ENCODE results near the gene ZFP62.

The ZFP62 gene

GRCh38 chr5:180862645-180863044, 1.6 kb upstream of the ZFP62 start:
- Histone ChIP-seq H3K27me3 (ENCODE audit: insufficient read depth, low read length) (no peaks in the 10 kb centered on the region), H3K9ac (ENCODE audit: low read depth, low read length) (no peak overlapping the region)

GRCh38 chr5:180860273-180860886, 696 bp downstream of the ZFP62 start:
- peak overlapping the region; percentile 34 for H3K27ac ChIP-seq (ENCODE audit: low read length)
- H3K4me1 ChIP-seq (ENCODE audit: insufficient read depth, low read length): peaks cover 7% of the 10 kb centered on the region; the same call in 1 of the 2 replicates
- peaks cover 9% of the 10 kb centered on the region for H3K36me3 ChIP-seq (ENCODE audit: insufficient read depth, low read depth, low read length)
- H3K9ac ChIP-seq (ENCODE audit: low read depth, low read length): peak overlapping the region; percentile 88
- no peaks in the 10 kb centered on the region for H3K27me3 ChIP-seq (ENCODE audit: insufficient read depth, low read length)
- peak overlapping the region; percentile 76 for H3K4me3 ChIP-seq (ENCODE audit: low read length)
- H3K9me3 ChIP-seq (ENCODE audit: insufficient read depth, low read depth, low read length): no peaks in the 10 kb centered on the region

More at GRCh38 chr5:180862645-180863044, 1.6 kb upstream of the ZFP62 start:
- Histone ChIP-seq H3K27ac (ENCODE audit: low read length) (no peak overlapping the region), H3K4me1 (ENCODE audit: insufficient read depth, low read length) (peaks cover 7% of the 10 kb centered on the region; the same call in 1 of the 2 replicates), H3K4me3 (ENCODE audit: low read length) (no peak overlapping the region), H3K36me3 (ENCODE audit: insufficient read depth, low read depth, low read length) (no peaks in the 10 kb centered on the region), H3K9me3 (ENCODE audit: insufficient read depth, low read depth, low read length) (no peaks in the 10 kb centered on the region)

GRCh38 chr5:180858586-180858985, 2.5 kb downstream of the ZFP62 start:
- Histone ChIP-seq H3K4me3 (ENCODE audit: low read length) (no peak overlapping the region), H3K36me3 (ENCODE audit: insufficient read depth, low read depth, low read length) (peaks cover 26% of the 10 kb centered on the region), H3K9me3 (ENCODE audit: insufficient read depth, low read depth, low read length) (no peaks in the 10 kb centered on the region), H3K27ac (ENCODE audit: low read length) (no peak overlapping the region), H3K9ac (ENCODE audit: low read depth, low read length) (no peak overlapping the region), H3K4me1 (ENCODE audit: insufficient read depth, low read length) (peaks cover 7% of the 10 kb centered on the region; the same call in 1 of the 2 replicates), H3K27me3 (ENCODE audit: insufficient read depth, low read length) (no peaks in the 10 kb centered on the region)

GRCh38 chr5:180853848-180854176, 7.3 kb downstream of the ZFP62 start:
- Histone ChIP-seq H3K4me1 (ENCODE audit: insufficient read depth, low read length) (no peaks in the 10 kb centered on the region), H3K27ac (ENCODE audit: low read length) (no peak overlapping the region), H3K36me3 (ENCODE audit: insufficient read depth, low read depth, low read length) (peaks cover 69% of the 10 kb centered on the region), H3K9me3 (ENCODE audit: insufficient read depth, low read depth, low read length) (peaks cover 44% of the 10 kb centered on the region), H3K9ac (ENCODE audit: low read depth, low read length) (no peak overlapping the region), H3K27me3 (ENCODE audit: insufficient read depth, low read length) (no peaks in the 10 kb centered on the region), H3K4me3 (ENCODE audit: low read length) (no peak overlapping the region)

GRCh38 chr5:180853121-180853847, 7.8 kb downstream of the ZFP62 start:
- Histone ChIP-seq H3K27ac (ENCODE audit: low read length) (no peak overlapping the region), H3K9ac (ENCODE audit: low read depth, low read length) (no peak overlapping the region), H3K36me3 (ENCODE audit: insufficient read depth, low read depth, low read length) (peaks cover 75% of the 10 kb centered on the region), H3K4me3 (ENCODE audit: low read length) (no peak overlapping the region), H3K27me3 (ENCODE audit: insufficient read depth, low read length) (no peaks in the 10 kb centered on the region), H3K9me3 (ENCODE audit: insufficient read depth, low read depth, low read length) (peaks cover 49% of the 10 kb centered on the region), H3K4me1 (ENCODE audit: insufficient read depth, low read length) (no peaks in the 10 kb centered on the region)

- Histone ChIP-seq H3K9ac (ENCODE audit: low read depth, low read length) (no peak overlapping the region), H3K4me3 (ENCODE audit: low read length) (no peak overlapping the region), H3K27ac (ENCODE audit: low read length) (no peak overlapping the region), H3K36me3 (ENCODE audit: insufficient read depth, low read depth, low read length) (peaks cover 83% of the 10 kb centered on the region), H3K9me3 (ENCODE audit: insufficient read depth, low read depth, low read length) (peaks cover 57% of the 10 kb centered on the region), H3K4me1 (ENCODE audit: insufficient read depth, low read length) (no peaks in the 10 kb centered on the region), H3K27me3 (ENCODE audit: insufficient read depth, low read length) (no peaks in the 10 kb centered on the region)
These were observed 8.6 kb downstream of the ZFP62 start for GRCh38 chr5:180852495-180852894.

- Histone ChIP-seq H3K9ac (ENCODE audit: low read depth, low read length) (no peak overlapping the region), H3K4me3 (ENCODE audit: low read length) (peak overlapping the region; percentile 35; the same call in 1 of the 2 replicates), H3K9me3 (ENCODE audit: insufficient read depth, low read depth, low read length) (peaks cover 75% of the 10 kb centered on the region), H3K27ac (ENCODE audit: low read length) (no peak overlapping the region), H3K36me3 (ENCODE audit: insufficient read depth, low read depth, low read length) (peaks cover 92% of the 10 kb centered on the region), H3K4me1 (ENCODE audit: insufficient read depth, low read length) (no peaks in the 10 kb centered on the region), H3K27me3 (ENCODE audit: insufficient read depth, low read length) (no peaks in the 10 kb centered on the region)
These were observed 10.5 kb downstream of the ZFP62 start for GRCh38 chr5:180850434-180851078.

GRCh38 chr5:180849827-180850226, 11.2 kb downstream of the ZFP62 start:
- Histone ChIP-seq H3K9ac (ENCODE audit: low read depth, low read length) (no peak overlapping the region), H3K36me3 (ENCODE audit: insufficient read depth, low read depth, low read length) (peaks cover 87% of the 10 kb centered on the region), H3K4me3 (ENCODE audit: low read length) (peak overlapping the region; percentile 35; the same call in 1 of the 2 replicates), H3K27me3 (ENCODE audit: insufficient read depth, low read length) (no peaks in the 10 kb centered on the region), H3K27ac (ENCODE audit: low read length) (no peak overlapping the region), H3K9me3 (ENCODE audit: insufficient read depth, low read depth, low read length) (peaks cover 79% of the 10 kb centered on the region), H3K4me1 (ENCODE audit: insufficient read depth, low read length) (no peaks in the 10 kb centered on the region)

GRCh38 chr5:180848878-180849277, 12.2 kb downstream of the ZFP62 start:
- peaks cover 79% of the 10 kb centered on the region for H3K9me3 ChIP-seq (ENCODE audit: insufficient read depth, low read depth, low read length)
- no peaks in the 10 kb centered on the region for H3K27me3 ChIP-seq (ENCODE audit: insufficient read depth, low read length)
- no peaks in the 10 kb centered on the region for H3K4me1 ChIP-seq (ENCODE audit: insufficient read depth, low read length)
- H3K4me3 ChIP-seq (ENCODE audit: low read length): no peak overlapping the region; the same call in 1 of the 2 replicates
- peaks cover 78% of the 10 kb centered on the region for H3K36me3 ChIP-seq (ENCODE audit: insufficient read depth, low read depth, low read length)
- no peak overlapping the region for H3K27ac ChIP-seq (ENCODE audit: low read length)
- no peak overlapping the region for H3K9ac ChIP-seq (ENCODE audit: low read depth, low read length)

- Histone ChIP-seq H3K36me3 (ENCODE audit: insufficient read depth, low read depth, low read length) (peaks cover 75% of the 10 kb centered on the region), H3K9me3 (ENCODE audit: insufficient read depth, low read depth, low read length) (peaks cover 79% of the 10 kb centered on the region), H3K27me3 (ENCODE audit: insufficient read depth, low read length) (no peaks in the 10 kb centered on the region), H3K27ac (ENCODE audit: low read length) (no peak overlapping the region), H3K9ac (ENCODE audit: low read depth, low read length) (no peak overlapping the region), H3K4me1 (ENCODE audit: insufficient read depth, low read length) (no peaks in the 10 kb centered on the region), H3K4me3 (ENCODE audit: low read length) (no peak overlapping the region)
These were observed 12.8 kb downstream of the ZFP62 start for GRCh38 chr5:180848265-180848664.

- no peak overlapping the region for H3K9ac ChIP-seq (ENCODE audit: low read depth, low read length)
- H3K36me3 ChIP-seq (ENCODE audit: insufficient read depth, low read depth, low read length): peaks cover 64% of the 10 kb centered on the region
- H3K4me3 ChIP-seq (ENCODE audit: low read length): no peak overlapping the region; the same call in 1 of the 2 replicates
- H3K27ac ChIP-seq (ENCODE audit: low read length): no peak overlapping the region
- H3K4me1 ChIP-seq (ENCODE audit: insufficient read depth, low read length): no peaks in the 10 kb centered on the region
- no peaks in the 10 kb centered on the region for H3K27me3 ChIP-seq (ENCODE audit: insufficient read depth, low read length)
- H3K9me3 ChIP-seq (ENCODE audit: insufficient read depth, low read depth, low read length): peaks cover 69% of the 10 kb centered on the region
These were observed 14.1 kb downstream of the ZFP62 start for GRCh38 chr5:180847026-180847425.

Measured in iPS-20b (cell line).